Panc1 (cell line): ENCODE measurements around the gene DMAC1.

Experiments used
- CTCF ChIP-seq: fragments of 450-650 bp; IDR thresholded peaks from 2 replicates; pipeline ENCODE4 v1.5.1; 2017; ENCODE audit warnings: mild to moderate bottlenecking
- POLR2AphosphoS5 ChIP-seq: IDR thresholded peaks from 2 replicates; pipeline ENCODE4 v1.6.1; 2012; ENCODE audit warnings: mild to moderate bottlenecking, low read depth, low read length, moderate library complexity
- REST ChIP-seq, 2 experiments: IDR thresholded peaks; 2 replicates each; pipeline ENCODE4 v1.6.1; 2011 to 2012; ENCODE audit warnings: low read depth in 2 of 2, control low read depth in 1 of 2, low read length in 1 of 2, mild to moderate bottlenecking in 1 of 2, moderate library complexity in 1 of 2; ENCODE audit not compliant: insufficient read depth in 1 of 2
- SIN3A ChIP-seq: IDR thresholded peaks from 2 replicates; pipeline ENCODE4 v1.6.1; 2012; ENCODE audit warnings: low read depth, mild to moderate bottlenecking, low read length, moderate library complexity, borderline replicate concordance; ENCODE audit not compliant: insufficient read depth

GRCh38 chr9:7841831-7842230 lies 42.3 kb upstream of the DMAC1 start:
- TF ChIP-seq CTCF (no peak), REST (IDR thresholded peaks at IDR 0.05; ENCODE audit: insufficient read depth in 1 of 2, low read depth in 2 of 2, low read length in 1 of 2) (no peak), POLR2AphosphoS5 (no peak), SIN3A (no peak)
